Cardiac fibroblast (primary cell): ENCODE measurements around the gene ITGA6.

Experiments used
- DNase-seq, 2 donors: peaks; one replicate each; pipeline versions ENCODE4 v3.0.0 to v3.0.0-alpha.2; 2010; ENCODE audit warnings: low read depth in 2 of 2
- H3K4me3 ChIP-seq, 2 donors: replicated peaks in 1 of 2; 1 replicate in 1 of 2; 2 replicates in 1 of 2; pipeline ENCODE4 v1.5.1; 2011; ENCODE audit warnings: low read depth in 2 of 2, low read length in 2 of 2, mild to moderate bottlenecking in 2 of 2, moderate library complexity in 1 of 2
- CTCF ChIP-seq: IDR thresholded peaks from one replicate; pipeline ENCODE4 v1.5.1; 2011; ENCODE audit warnings: low read depth, mild to moderate bottlenecking, low read length, inconsistent platforms

Gene ITGA6

GRCh38 chr2:172437419-172438341, 10.3 kb downstream of the ITGA6 start:
- TF ChIP-seq CTCF = no peak
- DNase-seq = no peak
- H3K4me3 ChIP-seq = no peak overlapping the region

- no peak overlapping the region for H3K4me3 ChIP-seq
- TF ChIP-seq CTCF = no peak
- DNase-seq = peak; percentile 47 to 53
These were observed 11.5 kb downstream of the ITGA6 start for GRCh38 chr2:172438741-172439508.

- no peak for DNase-seq
- no peak for TF ChIP-seq CTCF
- no peak overlapping the region for H3K4me3 ChIP-seq
These were observed 12.1 kb downstream of the ITGA6 start for GRCh38 chr2:172439509-172439860.

GRCh38 chr2:172439911-172440310, 12.5 kb downstream of the ITGA6 start:
- no peak for TF ChIP-seq CTCF
- no peak overlapping the region for H3K4me3 ChIP-seq
- DNase-seq = no peak

- no peak for TF ChIP-seq CTCF
- no peak for DNase-seq
- no peak overlapping the region for H3K4me3 ChIP-seq
These were observed 13.4 kb downstream of the ITGA6 start for GRCh38 chr2:172440795-172441194.

GRCh38 chr2:172442072-172442895, 14.9 kb downstream of the ITGA6 start:
- H3K4me3 ChIP-seq = no peak overlapping the region
- no peak for TF ChIP-seq CTCF
- DNase-seq = peak; percentile 72 to 89
